Ovary (tissue), 3 donors: ENCODE data around the gene PDE4D.

ENCODE experiments used
- EP300 ChIP-seq: sonication (generic); formaldehyde crosslinking; IDR thresholded peaks from one replicate; pipeline ENCODE4 v1.6.1; 2017; ENCODE audit warnings: antibody characterized with exemption
- POLR2A ChIP-seq: fragments of 450-650 bp; IDR thresholded peaks from one replicate; pipeline ENCODE4 v1.6.1; 2017; ENCODE audit warnings: antibody characterized with exemption, mild to moderate bottlenecking, moderate library complexity
- TF ChIP-seq, protein P1 (sequence below), 3 donors: fragments of 450-650 bp in 2 of 3; fragments of 200-600 bp in 1 of 3; IDR thresholded peaks; one replicate each; pipeline versions ENCODE4 v1.5.1 to v1.8.0; 2016 to 2022; ENCODE audit warnings: antibody characterized with exemption in 3 of 3, mild to moderate bottlenecking in 1 of 3
- donor health status: DM: no; HTN: no; CAD: no.

DNA sequence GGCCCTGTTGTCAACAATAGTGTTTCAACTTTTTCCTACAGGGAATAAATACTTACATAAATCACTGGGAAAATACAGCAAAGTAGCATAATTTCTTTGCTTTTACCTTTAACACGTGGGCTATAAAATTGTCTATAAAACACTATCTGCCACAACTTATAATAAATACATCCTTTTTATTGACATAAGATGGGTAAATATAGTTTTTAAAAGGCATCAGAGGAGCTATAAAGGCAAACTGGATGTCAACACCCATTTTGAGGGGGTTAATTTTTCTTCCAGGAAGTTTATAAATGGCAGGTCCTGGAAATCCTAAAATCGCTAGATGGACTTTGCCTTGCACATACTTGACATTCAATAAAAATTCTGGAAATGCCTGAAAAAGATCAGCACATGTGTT lies 358.0 kb downstream of the PDE4D start:
- TF ChIP-seq, protein P1, sequence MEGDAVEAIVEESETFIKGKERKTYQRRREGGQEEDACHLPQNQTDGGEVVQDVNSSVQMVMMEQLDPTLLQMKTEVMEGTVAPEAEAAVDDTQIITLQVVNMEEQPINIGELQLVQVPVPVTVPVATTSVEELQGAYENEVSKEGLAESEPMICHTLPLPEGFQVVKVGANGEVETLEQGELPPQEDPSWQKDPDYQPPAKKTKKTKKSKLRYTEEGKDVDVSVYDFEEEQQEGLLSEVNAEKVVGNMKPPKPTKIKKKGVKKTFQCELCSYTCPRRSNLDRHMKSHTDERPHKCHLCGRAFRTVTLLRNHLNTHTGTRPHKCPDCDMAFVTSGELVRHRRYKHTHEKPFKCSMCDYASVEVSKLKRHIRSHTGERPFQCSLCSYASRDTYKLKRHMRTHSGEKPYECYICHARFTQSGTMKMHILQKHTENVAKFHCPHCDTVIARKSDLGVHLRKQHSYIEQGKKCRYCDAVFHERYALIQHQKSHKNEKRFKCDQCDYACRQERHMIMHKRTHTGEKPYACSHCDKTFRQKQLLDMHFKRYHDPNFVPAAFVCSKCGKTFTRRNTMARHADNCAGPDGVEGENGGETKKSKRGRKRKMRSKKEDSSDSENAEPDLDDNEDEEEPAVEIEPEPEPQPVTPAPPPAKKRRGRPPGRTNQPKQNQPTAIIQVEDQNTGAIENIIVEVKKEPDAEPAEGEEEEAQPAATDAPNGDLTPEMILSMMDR (IDR thresholded peaks at IDR 0.05) = no peak
- TF ChIP-seq POLR2A = no peak
- no peak for TF ChIP-seq EP300
